ENCODE data around the gene ITPRID1. TPM values are rescaled to one million over a fixed set of nuclear protein-coding genes. Genes with fewer than 3 reads are reported as not detected.

Gene ITPRID1
- total and polyA plus RNA-seq, 2 of the 8 experiments (the other 6 are each of a cell fraction or from before 2014, with no cell fraction given) = 0.09 to 0.47 TPM

DNA sequence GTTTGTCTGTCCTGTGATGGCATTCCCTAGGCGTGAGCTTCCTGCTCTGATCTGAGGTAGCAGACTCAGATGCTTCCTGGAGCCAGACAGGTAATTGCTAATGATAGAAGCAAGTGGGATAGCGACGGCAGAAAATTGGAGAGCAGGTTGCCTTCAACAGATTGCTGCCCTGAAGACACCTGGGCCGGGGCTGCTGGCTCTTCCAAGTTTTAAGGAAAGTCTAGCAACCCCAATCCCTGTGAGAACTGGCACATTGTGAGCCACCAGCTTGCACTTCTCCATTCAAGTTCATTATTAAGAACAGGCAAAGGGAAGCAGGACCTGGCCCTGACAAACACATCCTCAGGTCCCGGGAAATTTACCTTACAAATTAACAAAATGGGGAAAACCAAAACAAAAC is 50.8 kb downstream of the ITPRID1 start:
- H3K9me3 ChIP-seq (ENCODE audit: insufficient read depth in 2 of 2, low read depth in 1 of 2, low read length in 1 of 2) = no peaks in the 10 kb centered on the region
- TF ChIP-seq CREB1 (IDR thresholded peaks at IDR 0.05) (no peak), BRCA1 (IDR thresholded peaks at IDR 0.05; ENCODE audit: low read depth, low read length) (no peak), TAF7 (optimal IDR thresholded peaks at IDR 0.05; ENCODE audit: borderline replicate concordance, low read depth, low read length) (no peak), SP1 (IDR thresholded peaks at IDR 0.05; ENCODE audit: low read depth, low read length) (no peak), SUZ12 (IDR thresholded peaks at IDR 0.05; ENCODE audit: low read length) (no peak), SRF (IDR thresholded peaks at IDR 0.05; ENCODE audit: low read depth, low read length) (no peak), ZNF274 (IDR thresholded peaks at IDR 0.05; ENCODE audit: borderline replicate concordance, extremely low read depth, low read length) (no peak), ASH2L (IDR thresholded peaks at IDR 0.05; ENCODE audit: low read length) (no peak), SIN3A (conservative IDR thresholded peaks at IDR 0.05 in 1 of 2, IDR thresholded peaks at IDR 0.05 in 1 of 2; ENCODE audit: low read depth in 1 of 2, low read length in 2 of 2) (no peak), POU5F1 (IDR thresholded peaks at IDR 0.05; ENCODE audit: low read depth, low read length) (no peak), POLR2AphosphoS5 (IDR thresholded peaks at IDR 0.05; ENCODE audit: low read depth, low read length) (no peak), TEAD4 (IDR thresholded peaks at IDR 0.05; ENCODE audit: low read depth, low read length) (no peak), HDAC2 (IDR thresholded peaks at IDR 0.05; ENCODE audit: borderline replicate concordance in 1 of 2, low read depth in 2 of 2, low read length in 2 of 2) (no peak), EP300 (IDR thresholded peaks at IDR 0.05; ENCODE audit: borderline replicate concordance in 1 of 2, low read depth in 2 of 2, low read length in 2 of 2) (no peak), EGR1 (IDR thresholded peaks at IDR 0.05; ENCODE audit: borderline replicate concordance, low read depth, low read length) (no peak)

More for the DNA sequence above, 50.8 kb downstream of the ITPRID1 start:
- FAIRE-seq (no peak), DNase-seq (ENCODE audit: low read depth in 1 of 2, low spot score in 2 of 2) (no peak)
- Histone ChIP-seq H3K9ac (replicated peaks in 1 of 4; ENCODE audit: extremely low read depth in 1 of 4, low read depth in 3 of 4, low read length in 3 of 4) (no peak overlapping the region), H3K36me3 (ENCODE audit: control insufficient read depth in 2 of 4, insufficient read depth in 4 of 4, low read length in 3 of 4) (no peaks in the 10 kb centered on the region), H3K23me2 (ENCODE audit: low read depth, low read length) (no peaks in the 10 kb centered on the region), H2BK15ac (ENCODE audit: low read length) (no peak overlapping the region), H4K5ac (ENCODE audit: insufficient read length, low read depth, low read length) (no peak overlapping the region), H3K14ac (ENCODE audit: insufficient read length) (no peak overlapping the region), H3K4me2 (ENCODE audit: insufficient read depth in 1 of 2, low read depth in 2 of 2, low read length in 2 of 2) (no peak overlapping the region), H4K8ac (ENCODE audit: extremely low read depth, insufficient read depth, low read length) (no peak overlapping the region; the same call in 1 of the 2 replicates), H3K79me1 (ENCODE audit: low read depth, low read length) (no peaks in the 10 kb centered on the region), H4K20me1 (replicated peaks in 1 of 2; ENCODE audit: control insufficient read depth in 1 of 2, insufficient read depth in 2 of 2, low read length in 2 of 2) (no peaks in the 10 kb centered on the region), H2AK5ac (ENCODE audit: low read depth, low read length) (no peak overlapping the region), H3K23ac (ENCODE audit: insufficient read length) (no peak overlapping the region), H4K91ac (replicated peaks; ENCODE audit: insufficient read length, low read length) (no peak overlapping the region), H2AFZ (ENCODE audit: low read length) (no peak overlapping the region), H3K4ac (replicated peaks; ENCODE audit: insufficient read length, low read depth, low read length) (no peak overlapping the region), H2BK5ac (ENCODE audit: low read depth, low read length) (no peak overlapping the region), H2BK120ac (replicated peaks; ENCODE audit: low read depth, low read length) (no peak overlapping the region), H2BK20ac (ENCODE audit: low read length) (no peak overlapping the region), H3K56ac (replicated peaks; ENCODE audit: insufficient read length, low read depth, low read length) (no peak overlapping the region), H3K4me3 (ENCODE audit: extremely low read depth in 1 of 4, insufficient read depth in 2 of 4, low read depth in 3 of 4, low read length in 4 of 4) (no peak overlapping the region), H3K79me2 (ENCODE audit: control insufficient read depth in 1 of 2, insufficient read depth in 2 of 2, low read length in 2 of 2) (no peaks in the 10 kb centered on the region), H3K18ac (ENCODE audit: extremely low read depth, low read length) (no peak overlapping the region), H2BK12ac (ENCODE audit: low read depth, low read length) (peak overlapping the region; percentile 27; the same call in 1 of the 2 replicates), H3K27ac (ENCODE audit: low read depth, low read length) (no peak overlapping the region), H3K4me1 (replicated peaks in 1 of 4; ENCODE audit: control insufficient read depth in 3 of 4, insufficient read depth in 4 of 4, low read length in 3 of 4) (peaks cover 0 to 11% (median 4%) of the 10 kb centered on the region in 4 experiments; a peak in 4 of 7 replicates), H3K27me3 (replicated peaks in 1 of 4; ENCODE audit: control insufficient read depth in 3 of 4, extremely low read depth in 1 of 4, insufficient read depth in 3 of 4, low read length in 3 of 4) (no peaks in the 10 kb centered on the region; a peak in 1 of 7 replicates)
- 76% methylated on average over 5 of the region's 5 CpGs; no CpG with 5 or more reads in 1 of the 2 experiments for WGBS, 2 experiments (ENCODE audit: extremely low coverage in 1 of 2, insufficient coverage in 1 of 2, insufficient read length in 1 of 2, insufficient replicate concordance in 2 of 2, low coverage in 1 of 2, low lambda C conversion rate in 2 of 2, missing lambda C conversion rate in 1 of 2)
- ChIA-PET CTCF (ENCODE audit: partially characterized antibody) (interaction anchor here (0.8 to 1.7 kb wide), 5 partner anchors 69 to 639 kb away, joined by 3 to 5 read pairs (median 3); no protein-coding TSS in a partner anchor), POLR2A (ENCODE audit: partially characterized antibody) (no interaction called here)
